Renal cortical epithelial cell (primary cell): ENCODE results near the gene VSTM2L. TPM values are rescaled to one million over a fixed set of nuclear protein-coding genes. Genes with fewer than 3 reads are reported as not detected.
A peak's percentile ranks its signal among the peaks of the same experiment; 100 is the strongest.

Experiments used
- DNase-seq: peaks from one replicate; pipeline ENCODE4 v3.0.0-alpha.2; 2011; ENCODE audit warnings: low read depth
- total RNA-seq: library from RNA; depleted of rRNA; stranded (reverse); fragments of >200 nt; gene quantifications from 2 replicates; pipeline ENCODE4 v1.2.3, GENCODE V29; 2014

Gene VSTM2L
- total RNA-seq, 1 donor from 2014 or later: 12.7 TPM

GRCh38 chr20:37987602-37988290 is 84.8 kb downstream of the VSTM2L start:
- no peak for DNase-seq

DNA sequence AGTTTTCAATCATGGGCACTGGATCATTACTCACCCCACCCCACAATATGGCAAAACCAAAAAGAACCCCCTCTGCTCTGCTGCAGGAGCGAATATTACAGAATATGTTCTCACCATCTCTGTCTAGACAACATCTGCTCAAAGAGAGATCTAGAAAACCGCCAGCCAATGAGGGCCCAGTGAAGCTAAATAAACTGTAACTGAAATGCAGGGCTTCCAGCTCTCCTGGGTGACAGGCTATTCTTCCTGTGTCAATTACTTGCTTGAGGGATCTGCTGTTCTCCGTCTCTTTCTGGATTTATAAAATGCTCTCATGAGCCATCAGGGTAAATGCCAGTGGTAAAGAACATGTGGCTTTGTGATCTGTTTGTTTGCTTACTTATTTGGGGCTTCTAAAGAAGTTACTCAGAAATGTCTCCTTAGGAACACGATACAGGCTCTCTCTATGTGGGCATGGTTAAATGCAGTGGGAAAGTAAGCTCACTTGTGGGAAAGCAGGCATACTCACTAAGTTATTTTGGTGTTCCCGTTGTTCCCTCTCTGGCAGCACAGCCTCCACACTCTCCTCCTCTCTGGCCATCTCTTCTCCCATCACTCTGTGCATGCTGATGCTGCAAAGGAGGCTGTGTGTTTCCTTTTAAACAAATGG is 85.5 kb downstream of the VSTM2L start:
- DNase-seq: no peak

GRCh38 chr20:37989601-37990295 is 86.8 kb downstream of the VSTM2L start:
- DNase-seq: peak; percentile 80

GRCh38 chr20:37990571-37991151 is 87.7 kb downstream of the VSTM2L start:
- DNase-seq: peak; percentile 86

DNA sequence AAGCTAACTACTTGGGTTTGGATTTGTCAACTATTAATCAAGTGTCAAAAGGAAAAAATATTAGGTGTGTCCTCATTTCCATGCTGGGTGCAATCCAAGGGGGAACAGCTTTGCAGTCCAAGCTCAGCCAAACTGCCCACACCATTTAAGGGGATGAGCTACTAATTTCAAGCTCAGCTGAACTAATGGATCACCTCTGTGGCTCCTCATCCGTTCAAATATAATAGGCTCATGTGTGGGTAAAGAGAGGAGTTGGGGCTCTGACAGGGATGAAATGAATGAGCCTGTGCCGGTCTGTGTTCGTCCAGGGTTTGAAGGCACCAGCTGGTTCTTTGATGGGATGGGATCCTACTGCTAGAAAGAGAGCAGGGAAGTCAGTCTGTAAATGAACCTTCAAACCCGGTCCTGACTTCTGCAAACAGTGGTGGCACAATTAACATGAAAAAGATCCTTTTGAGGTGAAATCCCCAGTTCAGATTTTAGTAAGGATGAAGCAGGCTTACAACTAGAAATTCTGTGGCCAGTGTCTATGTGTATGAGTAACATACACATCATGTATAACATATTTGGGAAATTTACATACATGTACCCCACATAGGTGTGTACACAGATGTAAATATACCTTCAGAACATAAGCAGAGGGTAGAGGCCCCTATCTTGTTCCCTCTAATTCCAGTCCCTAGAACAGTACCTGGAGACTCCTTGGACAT is 88.4 kb downstream of the VSTM2L start:
- no peak for DNase-seq

- no peak for DNase-seq
Observed at GRCh38 chr20:37991908-37992307, 89.0 kb downstream of the VSTM2L start.

DNA sequence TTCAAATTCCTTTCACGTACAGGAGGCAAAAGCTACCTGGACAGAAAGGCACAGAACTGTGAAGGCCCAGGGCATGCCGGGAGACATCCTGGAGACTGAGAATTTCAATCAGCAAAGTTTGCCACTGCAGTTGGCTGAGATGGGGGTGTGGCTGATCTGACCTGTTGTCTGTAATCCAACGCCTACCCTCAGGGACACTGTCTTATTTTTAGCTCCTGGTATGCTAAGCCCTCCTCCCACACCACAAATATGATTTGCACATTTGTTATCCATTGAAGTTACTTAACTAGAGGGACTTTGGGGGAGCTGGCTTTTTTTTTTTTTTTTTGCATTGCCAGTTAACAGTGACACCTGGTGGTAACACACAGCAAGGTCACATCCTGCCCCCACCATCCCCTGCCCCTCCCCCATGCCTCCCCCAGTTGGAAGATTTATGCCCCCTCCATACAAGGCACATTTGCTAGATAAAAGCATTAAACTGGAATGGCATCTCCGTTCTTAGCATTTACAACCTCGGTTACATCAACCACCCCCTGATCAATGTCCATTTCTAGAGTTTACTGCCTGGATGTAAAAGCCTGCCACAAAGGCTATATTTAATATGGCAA is 90.0 kb downstream of the VSTM2L start:
- peak; percentile 88 for DNase-seq

GRCh38 chr20:37994512-37994911 is 91.6 kb downstream of the VSTM2L start:
- DNase-seq: peak; percentile 84

Other genes with a start within 250 kb of the VSTM2L start
- 28.8 and 29.4 TPM in 2 replicates for gene CTNNBL1, start 209.1 kb upstream of the VSTM2L start, total RNA-seq
- 14.4 and 20.6 TPM in 2 replicates for gene TTI1, start 130.3 kb downstream of the VSTM2L start, total RNA-seq
- 10.1 and 21.3 TPM in 2 replicates for gene RPRD1B, start 130.6 kb downstream of the VSTM2L start, total RNA-seq